ENCODE results near the gene SLC1A2.
"Not testable (repeated sequence)": the region's sequence is repeated elsewhere in the genome, so short reads cannot be mapped to it uniquely, and the experiment has no call there.

The SLC1A2 gene

GRCh38 chr11:35231076-35231860, 188.1 kb downstream of the SLC1A2 start:
- no peaks in the 10 kb centered on the region for H3K9me3 ChIP-seq (ENCODE audit: insufficient read depth, low read length)
- peaks cover 61% of the 10 kb centered on the region for H3K36me3 ChIP-seq (replicated peaks; ENCODE audit: low read depth, low read length)
- H3K27me3 ChIP-seq (ENCODE audit: low read depth, low read length) = no peaks in the 10 kb centered on the region
- no peaks in the 10 kb centered on the region for H3K4me1 ChIP-seq (ENCODE audit: low read length)
- H3K4me2 ChIP-seq (ENCODE audit: low read length) = no peak overlapping the region
- no peak for TF ChIP-seq EZH2phosphoT487 (IDR thresholded peaks at IDR 0.05; ENCODE audit: low read depth)
- TF ChIP-seq CTCF (IDR thresholded peaks at IDR 0.05; ENCODE audit: low read depth, low read length) = no peak
- H4K20me1 ChIP-seq (ENCODE audit: insufficient read depth, low read length) = peaks cover 40% of the 10 kb centered on the region
- H2AFZ ChIP-seq (ENCODE audit: low read depth, low read length) = no peak overlapping the region
- H3K4me3 ChIP-seq (ENCODE audit: low read length) = no peak overlapping the region
- H3K9ac ChIP-seq (ENCODE audit: low read length) = no peak overlapping the region
- no peaks in the 10 kb centered on the region for H3K79me2 ChIP-seq (ENCODE audit: low read length)
- H3K27ac ChIP-seq (ENCODE audit: low read length) = no peak overlapping the region

GRCh38 chr11:35230388-35230787, 189.0 kb downstream of the SLC1A2 start:
- Histone ChIP-seq H3K27me3 (ENCODE audit: low read depth, low read length) (no peaks in the 10 kb centered on the region), H3K9me3 (ENCODE audit: insufficient read depth, low read length) (no peaks in the 10 kb centered on the region), H3K27ac (ENCODE audit: low read length) (no peak overlapping the region), H3K79me2 (ENCODE audit: low read length) (no peaks in the 10 kb centered on the region), H3K36me3 (replicated peaks; ENCODE audit: low read depth, low read length) (peaks cover 68% of the 10 kb centered on the region), H2AFZ (ENCODE audit: low read depth, low read length) (no peak overlapping the region), H3K4me1 (ENCODE audit: low read length) (no peaks in the 10 kb centered on the region), H4K20me1 (ENCODE audit: insufficient read depth, low read length) (peaks cover 40% of the 10 kb centered on the region), H3K4me3 (ENCODE audit: low read length) (no peak overlapping the region), H3K4me2 (ENCODE audit: low read length) (no peak overlapping the region), H3K9ac (ENCODE audit: low read length) (no peak overlapping the region)
- TF ChIP-seq EZH2phosphoT487 (IDR thresholded peaks at IDR 0.05; ENCODE audit: low read depth) (no peak), CTCF (IDR thresholded peaks at IDR 0.05; ENCODE audit: low read depth, low read length) (no peak)

GRCh38 chr11:35228328-35228725, 191.0 kb downstream of the SLC1A2 start:
- Histone ChIP-seq H3K4me2 (ENCODE audit: low read length) (no peak overlapping the region), H3K79me2 (ENCODE audit: low read length) (no peaks in the 10 kb centered on the region), H3K9ac (ENCODE audit: low read length) (no peak overlapping the region), H3K4me3 (ENCODE audit: low read length) (no peak overlapping the region), H3K27ac (ENCODE audit: low read length) (no peak overlapping the region), H3K36me3 (replicated peaks; ENCODE audit: low read depth, low read length) (peaks cover 89% of the 10 kb centered on the region), H2AFZ (ENCODE audit: low read depth, low read length) (no peak overlapping the region), H3K4me1 (ENCODE audit: low read length) (no peaks in the 10 kb centered on the region), H3K9me3 (ENCODE audit: insufficient read depth, low read length) (no peaks in the 10 kb centered on the region), H4K20me1 (ENCODE audit: insufficient read depth, low read length) (peaks cover 40% of the 10 kb centered on the region), H3K27me3 (ENCODE audit: low read depth, low read length) (no peaks in the 10 kb centered on the region)
- no peak for TF ChIP-seq EZH2phosphoT487 (IDR thresholded peaks at IDR 0.05; ENCODE audit: low read depth)
- TF ChIP-seq CTCF (IDR thresholded peaks at IDR 0.05; ENCODE audit: low read depth, low read length) = no peak

- Histone ChIP-seq H3K4me3 (ENCODE audit: low read length) (no peak overlapping the region), H3K9ac (ENCODE audit: low read length) (no peak overlapping the region), H3K27me3 (ENCODE audit: low read depth, low read length) (no peaks in the 10 kb centered on the region), H3K4me1 (ENCODE audit: low read length) (no peaks in the 10 kb centered on the region), H3K9me3 (ENCODE audit: insufficient read depth, low read length) (no peaks in the 10 kb centered on the region), H3K79me2 (ENCODE audit: low read length) (no peaks in the 10 kb centered on the region), H4K20me1 (ENCODE audit: insufficient read depth, low read length) (peaks cover 40% of the 10 kb centered on the region), H3K36me3 (replicated peaks; ENCODE audit: low read depth, low read length) (peaks cover 92% of the 10 kb centered on the region), H3K4me2 (ENCODE audit: low read length) (no peak overlapping the region), H2AFZ (ENCODE audit: low read depth, low read length) (no peak overlapping the region), H3K27ac (ENCODE audit: low read length) (no peak overlapping the region)
- TF ChIP-seq CTCF (IDR thresholded peaks at IDR 0.05; ENCODE audit: low read depth, low read length) (no peak), EZH2phosphoT487 (IDR thresholded peaks at IDR 0.05; ENCODE audit: low read depth) (no peak)
Measured at GRCh38 chr11:35227576-35228327, 191.6 kb downstream of the SLC1A2 start.

GRCh38 chr11:35226756-35227155, 192.6 kb downstream of the SLC1A2 start:
- H3K27ac ChIP-seq (ENCODE audit: low read length); H3K9ac ChIP-seq (ENCODE audit: low read length): not testable (repeated sequence)

More at GRCh38 chr11:35226756-35227155, 192.6 kb downstream of the SLC1A2 start:
- H4K20me1 ChIP-seq (ENCODE audit: insufficient read depth, low read length) = peaks cover 37% of the 10 kb centered on the region
- not testable (repeated sequence) for H3K4me2 ChIP-seq (ENCODE audit: low read length); H3K4me3 ChIP-seq (ENCODE audit: low read length); H3K4me1 ChIP-seq (ENCODE audit: low read length); H2AFZ ChIP-seq (ENCODE audit: low read depth, low read length); H3K9me3 ChIP-seq (ENCODE audit: insufficient read depth, low read length); H3K79me2 ChIP-seq (ENCODE audit: low read length); H3K27me3 ChIP-seq (ENCODE audit: low read depth, low read length)
- peaks cover 91% of the 10 kb centered on the region for H3K36me3 ChIP-seq (replicated peaks; ENCODE audit: low read depth, low read length)
